Measurements from ENCODE around the gene EIF2D.
A peak's percentile ranks its signal among the peaks of the same experiment; 100 is the strongest.
"Not testable (repeated sequence)": the region's sequence is repeated elsewhere in the genome, so short reads cannot be mapped to it uniquely, and the experiment has no call there.

EIF2D gene

GRCh38 chr1:206587904-206588303 lies 24.4 kb downstream of the EIF2D start:
- no peaks in the 10 kb centered on the region for H3K9me3 Mint-ChIP-seq
- ATAC-seq (replicated peaks) (no peak), DNase-seq (no peak)
- H3K36me3 Mint-ChIP-seq: peaks cover 37 to 67% of the 10 kb centered on the region in 2 donors
- peak overlapping the region; percentile 82 for H3K27ac Mint-ChIP-seq
- no peaks in the 10 kb centered on the region for H3K27me3 Mint-ChIP-seq
- no peak overlapping the region for H3K4me3 Mint-ChIP-seq
- H3K4me1 Mint-ChIP-seq: peaks cover 31 to 48% of the 10 kb centered on the region in 2 donors

DNA sequence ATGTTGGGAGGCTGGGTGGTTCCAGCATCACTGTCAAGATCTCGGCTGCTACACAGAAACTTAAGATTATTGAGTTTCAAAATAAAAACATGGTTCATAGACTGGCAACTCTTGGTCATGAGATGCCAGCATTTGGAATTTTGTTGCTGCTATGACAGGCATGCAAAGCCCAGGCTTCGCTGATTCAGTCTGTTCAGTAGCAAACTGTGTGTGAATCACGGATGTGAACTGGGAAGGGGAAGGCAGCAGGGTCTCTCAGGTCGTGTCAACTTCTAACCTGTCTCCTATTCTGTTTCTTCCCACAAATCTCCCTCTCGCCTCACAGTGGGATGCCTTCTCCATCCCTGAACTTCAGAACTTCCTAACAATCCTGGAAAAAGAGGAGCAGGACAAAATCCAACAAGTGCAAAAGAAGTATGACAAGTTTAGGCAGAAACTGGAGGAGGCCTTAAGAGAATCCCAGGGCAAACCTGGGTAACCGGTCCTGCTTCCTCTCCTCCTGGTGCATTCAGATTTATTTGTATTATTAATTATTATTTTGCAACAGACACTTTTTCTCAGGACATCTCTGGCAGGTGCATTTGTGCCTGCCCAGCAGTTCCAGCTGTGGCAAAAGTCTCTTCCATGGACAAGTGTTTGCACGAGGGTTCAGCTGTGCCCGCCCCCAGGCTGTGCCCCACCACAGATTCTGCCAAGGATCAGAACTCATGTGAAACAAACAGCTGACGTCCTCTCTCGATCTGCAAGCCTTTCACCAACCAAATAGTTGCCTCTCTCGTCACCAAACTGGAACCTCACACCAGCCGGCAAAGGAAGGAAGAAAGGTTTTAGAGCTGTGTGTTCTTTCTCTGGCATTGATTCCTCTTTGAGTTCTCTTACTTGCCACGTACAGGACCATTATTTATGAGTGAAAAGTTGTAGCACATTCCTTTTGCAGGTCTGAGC lies 25.5 kb downstream of the EIF2D start:
- no peak for DNase-seq
- no peak overlapping the region for H3K4me3 Mint-ChIP-seq
- H3K36me3 Mint-ChIP-seq: peaks cover 33 to 61% of the 10 kb centered on the region in 2 donors
- no peak for ATAC-seq (replicated peaks)
- H3K27ac Mint-ChIP-seq: peak overlapping the region; percentile 85
- H3K27me3 Mint-ChIP-seq: no peaks in the 10 kb centered on the region
- peaks cover 36 to 57% of the 10 kb centered on the region in 2 donors for H3K4me1 Mint-ChIP-seq
- no peaks in the 10 kb centered on the region for H3K9me3 Mint-ChIP-seq

DNA sequence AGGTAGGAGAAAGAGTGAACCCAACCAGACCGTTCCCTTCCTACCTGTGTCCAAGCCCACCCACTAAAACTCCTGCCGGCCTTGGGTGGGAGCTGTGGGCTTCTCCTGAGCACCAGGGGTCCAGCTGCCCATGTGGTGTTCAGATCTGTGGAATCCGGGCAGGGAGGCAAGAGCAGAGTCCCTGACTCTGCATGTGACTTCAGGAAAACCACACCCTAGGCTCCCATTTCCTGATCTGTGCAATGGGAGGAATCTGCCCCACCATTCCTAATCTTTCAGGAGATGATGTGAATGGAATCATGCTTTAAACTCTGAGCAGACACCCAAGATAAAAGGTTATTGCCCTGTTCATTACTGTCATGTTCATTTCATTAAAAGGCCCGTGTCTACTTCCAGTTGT lies 27.6 kb downstream of the EIF2D start:
- ATAC-seq (replicated peaks) (no peak), DNase-seq (no peak)
- H3K27me3 Mint-ChIP-seq: no peaks in the 10 kb centered on the region
- H3K9me3 Mint-ChIP-seq: peaks cover 0 to 2% of the 10 kb centered on the region in 2 donors
- H3K27ac Mint-ChIP-seq: no peak overlapping the region
- H3K4me3 Mint-ChIP-seq: no peak overlapping the region
- peaks cover 46 to 58% of the 10 kb centered on the region in 2 donors for H3K4me1 Mint-ChIP-seq
- H3K36me3 Mint-ChIP-seq: peaks cover 49 to 69% of the 10 kb centered on the region in 2 donors

DNA sequence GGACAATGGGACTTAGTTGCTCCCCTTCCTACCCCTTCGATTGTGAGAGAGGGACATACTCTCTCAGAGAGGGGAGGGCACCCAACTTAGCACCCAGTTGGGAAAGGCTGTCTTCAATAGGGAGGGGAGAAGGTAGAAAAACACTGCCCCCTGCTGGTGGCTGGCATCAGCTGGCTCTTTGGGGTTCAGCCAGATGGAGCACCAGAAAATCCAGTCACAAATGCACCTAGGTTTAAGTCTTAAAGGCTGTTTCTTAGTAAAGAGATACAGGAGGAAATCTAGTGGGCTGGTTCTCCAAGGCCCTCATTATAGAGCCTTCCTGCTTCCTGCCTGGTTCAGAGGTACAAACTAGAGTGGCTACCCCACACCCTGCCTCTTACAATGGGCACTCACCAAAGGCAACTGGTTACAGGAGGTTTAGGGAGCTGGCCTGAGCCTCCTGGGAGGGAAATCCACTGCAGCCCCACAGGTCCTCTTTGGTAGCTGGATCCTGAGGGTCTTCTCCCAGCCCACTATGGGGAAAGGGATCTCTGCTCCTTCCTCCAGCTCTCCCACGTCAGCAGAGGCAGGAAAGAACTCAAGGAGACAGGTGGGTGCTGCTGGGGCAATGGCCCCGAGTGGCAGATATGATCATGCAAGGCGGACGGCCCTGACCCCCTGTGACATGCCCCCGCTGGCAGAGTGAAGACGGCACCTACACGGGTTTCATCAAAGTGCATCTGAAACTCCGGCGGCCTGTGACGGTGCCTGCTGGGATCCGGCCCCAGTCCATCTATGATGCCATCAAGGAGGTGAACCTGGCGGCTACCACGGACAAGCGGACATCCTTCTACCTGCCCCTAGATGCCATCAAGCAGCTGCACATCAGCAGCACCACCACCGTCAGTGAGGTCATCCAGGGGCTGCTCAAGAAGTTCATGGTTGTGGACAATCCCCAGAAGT lies 28.3 kb downstream of the EIF2D start:
- peaks cover 48 to 72% of the 10 kb centered on the region in 2 donors for H3K36me3 Mint-ChIP-seq

GRCh38 chr1:206582971-206583706 lies 29.1 kb downstream of the EIF2D start:
- DNase-seq: no peak
- Mint-ChIP-seq H3K4me1 (peaks cover 54 to 62% of the 10 kb centered on the region in 2 donors), H3K36me3 (peaks cover 50 to 76% of the 10 kb centered on the region in 2 donors), H3K4me3 (peak overlapping the region; percentile 31 to 43), H3K9me3 (peaks cover 0 to 2% of the 10 kb centered on the region in 2 donors), H3K27ac (peak overlapping the region; percentile 94), H3K27me3 (no peaks in the 10 kb centered on the region)
- ATAC-seq (replicated peaks): no peak

More for the DNA sequence above, 28.3 kb downstream of the EIF2D start:
- ATAC-seq (replicated peaks) (peak; percentile 27), DNase-seq (peak; percentile 59)
- H3K9me3 Mint-ChIP-seq: peaks cover 0 to 2% of the 10 kb centered on the region in 2 donors
- peak overlapping the region; percentile 31 to 43 for H3K4me3 Mint-ChIP-seq
- H3K27me3 Mint-ChIP-seq: no peaks in the 10 kb centered on the region
- H3K27ac Mint-ChIP-seq: peak overlapping the region; percentile 94
- H3K4me1 Mint-ChIP-seq: peaks cover 50 to 60% of the 10 kb centered on the region in 2 donors

DNA sequence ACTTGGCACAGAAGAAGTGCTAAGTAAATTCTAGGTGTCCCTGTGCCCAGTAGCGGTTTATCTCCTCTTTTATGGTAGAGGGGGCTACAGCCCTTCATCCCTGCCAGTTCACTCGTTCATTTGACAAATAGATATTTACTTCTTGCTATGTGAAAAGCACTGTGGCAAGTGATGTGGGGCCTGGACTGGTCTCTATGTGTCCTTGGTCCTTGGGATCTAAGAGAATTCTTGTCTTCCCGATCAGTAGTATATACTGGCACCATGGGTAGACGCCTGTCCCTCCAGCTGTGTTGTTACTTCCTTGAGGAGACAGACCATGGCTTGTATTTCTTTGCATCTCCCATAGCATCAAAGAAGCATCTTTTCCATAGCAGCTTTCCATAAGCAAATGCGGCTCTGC lies 29.7 kb downstream of the EIF2D start:
- no peaks in the 10 kb centered on the region for H3K27me3 Mint-ChIP-seq
- no peak overlapping the region for H3K4me3 Mint-ChIP-seq
- peak overlapping the region; percentile 99 for H3K27ac Mint-ChIP-seq
- ATAC-seq (replicated peaks): no peak
- H3K9me3 Mint-ChIP-seq: peaks cover 0 to 2% of the 10 kb centered on the region in 2 donors
- no peak for DNase-seq
- H3K36me3 Mint-ChIP-seq: peaks cover 49 to 76% of the 10 kb centered on the region in 2 donors
- peaks cover 60 to 68% of the 10 kb centered on the region in 2 donors for H3K4me1 Mint-ChIP-seq

DNA sequence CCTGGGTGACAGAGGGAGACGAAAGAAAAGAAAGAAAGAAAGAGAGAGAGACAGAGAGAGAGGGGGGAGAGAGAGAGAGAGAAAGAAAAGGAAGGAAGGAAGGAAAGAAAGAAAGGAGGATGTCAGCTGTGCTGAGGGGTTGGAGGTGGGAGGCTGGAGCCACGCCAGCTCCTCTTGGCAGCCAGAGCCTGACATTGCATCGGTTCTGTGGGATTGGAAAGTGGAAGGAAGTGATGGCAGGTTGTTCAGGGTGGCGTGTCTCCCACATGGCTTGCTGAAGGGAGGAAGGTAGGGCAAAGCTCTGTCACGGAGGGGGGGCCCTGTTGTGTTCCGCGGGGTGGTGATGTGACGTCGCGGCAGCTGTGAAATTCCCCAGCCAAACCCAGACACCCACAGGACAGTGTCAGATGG lies 30.7 kb downstream of the EIF2D start:
- Mint-ChIP-seq H3K36me3 (peaks cover 53 to 77% of the 10 kb centered on the region in 2 donors), H3K27ac (peak overlapping the region; percentile 99), H3K9me3 (peaks cover 0 to 2% of the 10 kb centered on the region in 2 donors), H3K27me3 (no peaks in the 10 kb centered on the region), H3K4me1 (peaks cover 66 to 77% of the 10 kb centered on the region in 2 donors), H3K4me3 (peak overlapping the region; percentile 68 to 76)
- ATAC-seq (replicated peaks) (peak; percentile 22 to 24), DNase-seq (peak; percentile 53)

GRCh38 chr1:206581114-206581497 lies 31.2 kb downstream of the EIF2D start:
- peak overlapping the region; percentile 68 to 76 for H3K4me3 Mint-ChIP-seq
- not testable (repeated sequence) for H3K27me3 Mint-ChIP-seq; ATAC-seq (replicated peaks); DNase-seq; H3K9me3 Mint-ChIP-seq
- H3K27ac Mint-ChIP-seq: peak overlapping the region; percentile 99
- peaks cover 71 to 82% of the 10 kb centered on the region in 2 donors for H3K4me1 Mint-ChIP-seq
- peaks cover 53 to 78% of the 10 kb centered on the region in 2 donors for H3K36me3 Mint-ChIP-seq

GRCh38 chr1:206580438-206581113 lies 31.7 kb downstream of the EIF2D start:
- Mint-ChIP-seq H3K36me3 (peaks cover 52 to 77% of the 10 kb centered on the region in 2 donors), H3K27ac (peak overlapping the region; percentile 99), H3K27me3 (no peaks in the 10 kb centered on the region), H3K4me3 (peak overlapping the region; percentile 68 to 76), H3K9me3 (peaks cover 0 to 2% of the 10 kb centered on the region in 2 donors), H3K4me1 (peaks cover 76 to 87% of the 10 kb centered on the region in 2 donors)
- ATAC-seq (replicated peaks) (no peak), DNase-seq (no peak)

- peak overlapping the region; percentile 99 for H3K27ac Mint-ChIP-seq
- peaks cover 78 to 90% of the 10 kb centered on the region in 2 donors for H3K4me1 Mint-ChIP-seq
- ATAC-seq (replicated peaks) (peak; percentile 85 to 89), DNase-seq (peak; percentile 94)
- peaks cover 48 to 70% of the 10 kb centered on the region in 2 donors for H3K36me3 Mint-ChIP-seq
- peaks cover 0 to 2% of the 10 kb centered on the region in 2 donors for H3K9me3 Mint-ChIP-seq
- H3K27me3 Mint-ChIP-seq: no peaks in the 10 kb centered on the region
- H3K4me3 Mint-ChIP-seq: peak overlapping the region; percentile 68 to 76
Measured at GRCh38 chr1:206579747-206580437, 32.4 kb downstream of the EIF2D start.

DNA sequence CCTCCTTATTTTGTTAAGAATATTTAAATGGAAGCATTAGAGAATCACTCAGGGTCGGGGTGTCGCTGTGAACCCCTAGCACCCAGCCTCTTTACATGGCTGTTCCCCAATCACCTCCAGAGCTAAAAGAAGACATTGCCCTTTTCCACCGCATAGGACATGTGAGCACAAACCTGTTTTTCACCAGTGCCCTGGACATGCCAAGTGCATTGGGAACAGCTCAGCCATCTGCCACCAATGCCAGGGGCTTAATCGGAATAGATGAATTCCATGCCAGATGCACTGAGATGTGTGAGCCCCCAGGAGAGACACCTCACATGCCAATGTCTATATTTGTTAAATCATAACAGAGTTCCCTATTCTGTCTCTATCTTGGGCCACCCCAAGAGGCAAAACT lies 33.3 kb downstream of the EIF2D start:
- no peak for DNase-seq
- no peaks in the 10 kb centered on the region for H3K27me3 Mint-ChIP-seq
- no peak for ATAC-seq (replicated peaks)
- H3K27ac Mint-ChIP-seq: peak overlapping the region; percentile 99
- H3K36me3 Mint-ChIP-seq: peaks cover 49 to 72% of the 10 kb centered on the region in 2 donors
- peaks cover 0 to 2% of the 10 kb centered on the region in 2 donors for H3K9me3 Mint-ChIP-seq
- peaks cover 83 to 97% of the 10 kb centered on the region in 2 donors for H3K4me1 Mint-ChIP-seq
- peak overlapping the region; percentile 18 to 68 for H3K4me3 Mint-ChIP-seq

GRCh38 chr1:206578068-206578977 lies 33.9 kb downstream of the EIF2D start:
- Mint-ChIP-seq H3K27me3 (no peaks in the 10 kb centered on the region), H3K4me3 (peak overlapping the region in 1 of 2 donors; percentile 50), H3K27ac (peak overlapping the region; percentile 99), H3K4me1 (peaks cover 84 to 99% of the 10 kb centered on the region in 2 donors), H3K9me3 (peaks cover 0 to 2% of the 10 kb centered on the region in 2 donors), H3K36me3 (peaks cover 51 to 73% of the 10 kb centered on the region in 2 donors)
- ATAC-seq (replicated peaks) (no peak), DNase-seq (no peak)

Measured in stimulated activated naive B cell treated with anti-CD40 and anti-IgM and Interleukin-4, amounts not matched to agents 10 μg/mL and 1 μg/mL and 100 μg/mL, for 72 hours (primary cell).